ENCODE measurements around the gene PRDM10. TPM values are rescaled to one million over a fixed set of nuclear protein-coding genes. Genes with fewer than 3 reads are reported as not detected.

PRDM10 gene
- total and polyA plus RNA-seq, 10 of the 15 experiments (the other 5 are each of a cell fraction or from before 2014, with no cell fraction given), result 0.93 to 6.2 (median 4.1) TPM

DNA sequence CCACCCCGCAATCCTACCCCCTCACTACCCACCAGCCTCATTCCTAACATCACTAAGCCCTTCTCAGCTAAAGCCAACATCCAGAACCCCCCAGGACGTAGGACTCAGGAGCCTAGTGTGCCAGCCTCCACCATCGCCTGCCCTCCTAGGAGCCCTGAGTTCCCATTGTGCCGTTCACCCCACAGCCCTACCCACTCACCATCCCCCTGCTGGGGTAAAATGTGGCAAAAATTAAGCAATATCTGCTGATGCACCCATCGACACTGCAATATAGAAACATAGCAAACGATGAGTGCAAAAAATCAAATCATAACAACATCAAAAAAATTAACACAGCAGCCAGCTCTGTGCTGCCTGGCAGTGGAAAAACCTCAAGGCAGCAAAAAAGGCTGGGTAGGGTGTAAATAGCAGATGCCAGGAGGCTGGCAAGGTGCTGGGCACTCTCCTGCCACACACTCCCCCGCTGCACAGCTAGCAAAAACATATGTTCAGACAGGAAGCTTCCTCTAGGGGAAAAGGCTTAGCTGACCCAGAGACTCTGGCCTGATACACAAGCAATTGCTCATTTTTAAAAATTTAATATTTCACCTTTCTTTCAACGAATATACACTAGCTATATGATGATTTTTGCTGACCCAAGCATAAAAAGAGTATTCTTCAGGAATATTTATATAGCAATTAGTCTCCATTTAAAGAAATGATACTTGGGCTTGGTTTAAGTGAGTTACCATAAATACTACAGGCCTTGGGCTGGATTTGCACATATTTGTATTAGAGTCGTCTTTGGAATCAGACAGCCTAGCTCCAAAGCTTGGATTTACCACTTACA lies 33.8 kb downstream of the PRDM10 start:
- Histone ChIP-seq H3K27ac (ENCODE audit: control insufficient read depth, insufficient read depth) (no peak overlapping the region), H3K9me3 (replicated peaks; ENCODE audit: control insufficient read depth, insufficient read depth, low read length) (no peaks in the 10 kb centered on the region), H3K27me3 (replicated peaks in 1 of 2; ENCODE audit: control insufficient read depth in 2 of 2, insufficient read depth in 2 of 2, low read length in 1 of 2) (no peaks in the 10 kb centered on the region), H4K20me1 (ENCODE audit: control insufficient read depth, insufficient read depth) (no peaks in the 10 kb centered on the region; the same call in 1 of the 2 replicates), H3K36me3 (ENCODE audit: control insufficient read depth in 2 of 2, insufficient read depth in 2 of 2, low read length in 1 of 2) (no peaks in the 10 kb centered on the region), H3K79me2 (ENCODE audit: control insufficient read depth, insufficient read depth, low read length) (no peaks in the 10 kb centered on the region), H3K4me3 (no peak overlapping the region), H3K4me2 (ENCODE audit: control insufficient read depth, insufficient read depth) (no peak overlapping the region), H3K4me1 (ENCODE audit: control insufficient read depth, insufficient read depth, low read length) (peaks cover 6% of the 10 kb centered on the region; the same call in 1 of the 2 replicates), H2AFZ (ENCODE audit: control insufficient read depth, low read depth, low read length) (no peak overlapping the region), H3K9ac (ENCODE audit: control insufficient read depth, insufficient read depth, low read length) (no peak overlapping the region)
- SMC1A ChIA-PET (ENCODE audit: uncharacterized antibody, unreplicated experiment), result interaction anchor here (2.1 kb wide), 1 partner anchor 28 kb away, joined by 4 read pairs; no protein-coding TSS in a partner anchor
- intact Hi-C loops (cut with micrococcal nuclease; ENCODE audit: unreplicated experiment), result no loop called here
- FAIRE-seq (no peak), ATAC-seq (no peak), DNase-seq (ENCODE audit: low read depth, low spot score) (no peak)
- POLR2A ChIA-PET, result interaction anchor here (0.5 kb wide), 1 partner anchor 104 kb away, joined by 4 read pairs; no protein-coding TSS in a partner anchor
- CTCF ChIA-PET, result interaction anchor here (1.1 kb wide), 1 partner anchor 46 kb away, joined by 3 read pairs; no protein-coding TSS in a partner anchor
- BruUV-seq (replicated peaks), result no TSS peak
- in situ Hi-C loops (cut with MboI), result no loop called here
- 85% methylated on average over 8 of the region's 9 CpGs for WGBS (ENCODE audit: insufficient coverage, insufficient replicate concordance, low lambda C conversion rate, missing lambda C conversion rate)
- TF ChIP-seq ZNF217 (IDR thresholded peaks at IDR 0.05) (no peak), CREM (IDR thresholded peaks at IDR 0.05; ENCODE audit: low read depth) (no peak), CBX3 (IDR thresholded peaks at IDR 0.05; ENCODE audit: borderline replicate concordance, low read depth) (no peak), SREBF2 (IDR thresholded peaks at IDR 0.05; ENCODE audit: low read length) (no peak), CBX5 (IDR thresholded peaks at IDR 0.05; ENCODE audit: low read depth) (no peak), SUPT20H (IDR thresholded peaks at IDR 0.05; ENCODE audit: borderline replicate concordance, control insufficient read depth, low read depth, low read length) (no peak)
- TF ChIP-seq, protein P1, sequence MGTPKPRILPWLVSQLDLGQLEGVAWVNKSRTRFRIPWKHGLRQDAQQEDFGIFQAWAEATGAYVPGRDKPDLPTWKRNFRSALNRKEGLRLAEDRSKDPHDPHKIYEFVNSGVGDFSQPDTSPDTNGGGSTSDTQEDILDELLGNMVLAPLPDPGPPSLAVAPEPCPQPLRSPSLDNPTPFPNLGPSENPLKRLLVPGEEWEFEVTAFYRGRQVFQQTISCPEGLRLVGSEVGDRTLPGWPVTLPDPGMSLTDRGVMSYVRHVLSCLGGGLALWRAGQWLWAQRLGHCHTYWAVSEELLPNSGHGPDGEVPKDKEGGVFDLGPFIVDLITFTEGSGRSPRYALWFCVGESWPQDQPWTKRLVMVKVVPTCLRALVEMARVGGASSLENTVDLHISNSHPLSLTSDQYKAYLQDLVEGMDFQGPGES (IDR thresholded peaks at IDR 0.05), result no peak
- RAD21 ChIA-PET (ENCODE audit: unreplicated experiment), result interaction anchor here (0.6 kb wide), 1 partner anchor 114 kb away, joined by 3 read pairs; no protein-coding TSS in a partner anchor

All from GM12878 (cell line).